Inflammatory macrophage (primary cell): Measurements from ENCODE around the gene CA9.

ENCODE experiments used
- DNase-seq, 2 donors: peaks; one replicate each; pipeline ENCODE4 v3.0.0-alpha.2; 2020 to 2022

Gene CA9

GRCh38 chr9:35691757-35692301, 18.1 kb downstream of the CA9 start:
- no peak for DNase-seq

- DNase-seq: no peak
Observed at GRCh38 chr9:35695943-35696401, 22.2 kb downstream of the CA9 start.

DNA sequence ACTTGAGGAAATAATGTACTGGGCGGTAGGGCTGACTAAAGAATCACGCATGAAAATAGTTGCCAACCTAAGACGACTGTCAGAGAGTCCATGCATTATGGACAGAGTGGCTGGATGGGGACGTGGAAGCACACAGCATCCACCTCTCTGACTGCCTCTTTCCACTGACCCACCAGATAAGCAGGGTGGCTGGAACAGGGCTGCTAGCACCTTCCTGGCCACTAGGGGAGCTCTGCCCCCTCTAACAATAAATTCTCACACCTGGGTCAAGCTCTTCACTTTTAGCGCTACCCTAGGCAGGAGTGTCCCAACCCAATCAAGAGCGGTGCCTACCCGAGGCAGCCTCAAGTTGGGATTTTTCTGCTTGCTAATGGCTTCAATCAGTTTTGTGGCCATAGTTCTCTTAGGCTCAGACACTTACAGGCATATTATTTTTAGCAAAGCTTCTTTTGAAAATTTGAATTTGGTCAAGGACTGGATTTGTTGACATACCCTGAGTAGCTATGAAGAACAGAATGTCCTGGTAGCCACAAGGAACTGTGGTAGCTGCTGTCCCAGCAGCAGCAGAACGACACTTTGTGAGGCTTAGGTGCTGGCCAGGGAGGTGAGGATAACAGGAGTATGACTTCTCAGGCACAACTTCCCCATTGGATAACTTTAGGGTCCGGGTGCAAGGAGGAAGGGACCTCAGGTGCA, 22.9 kb downstream of the CA9 start:
- peak; percentile 27 to 48 for DNase-seq

DNA sequence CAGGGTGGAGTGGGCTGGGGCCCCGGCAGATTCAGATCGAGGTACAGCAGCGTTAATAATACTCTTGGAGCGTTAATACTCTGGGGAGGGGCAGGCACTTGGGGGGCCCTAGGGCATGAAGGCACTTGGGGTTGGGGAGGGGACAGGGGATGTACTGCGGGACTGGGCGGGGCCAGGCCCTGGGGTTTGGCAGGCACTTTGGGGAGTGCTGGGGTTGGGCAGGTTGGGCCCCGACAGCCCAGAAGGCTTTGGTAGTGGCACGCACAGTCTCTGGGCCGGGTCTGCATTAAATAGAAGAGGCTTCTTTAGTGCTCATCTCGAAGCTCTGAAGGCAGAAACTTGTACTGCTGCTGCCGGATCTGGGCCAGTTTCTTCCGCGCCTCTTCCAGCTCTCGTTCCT, 23.8 kb downstream of the CA9 start:
- no peak for DNase-seq

DNA sequence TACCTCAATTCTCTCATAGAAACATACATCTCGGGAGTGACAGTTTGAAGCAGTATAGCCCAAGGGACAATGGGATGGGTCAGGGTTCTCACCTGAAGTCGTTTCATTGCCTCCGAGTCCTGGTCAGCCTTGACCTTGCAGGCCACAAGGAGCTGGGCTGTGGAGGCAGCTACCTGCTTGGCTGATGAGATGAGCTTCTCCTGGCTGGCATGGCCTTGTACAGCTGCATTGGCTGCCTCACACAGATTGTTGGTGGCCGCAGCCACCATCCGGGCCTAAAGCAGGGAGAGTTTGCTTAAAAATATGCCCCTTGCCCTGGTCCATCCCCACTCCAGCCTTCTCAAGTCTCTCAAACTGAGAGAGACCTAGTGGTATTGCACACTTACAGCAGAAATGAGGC, 24.5 kb downstream of the CA9 start:
- DNase-seq: no peak

DNA sequence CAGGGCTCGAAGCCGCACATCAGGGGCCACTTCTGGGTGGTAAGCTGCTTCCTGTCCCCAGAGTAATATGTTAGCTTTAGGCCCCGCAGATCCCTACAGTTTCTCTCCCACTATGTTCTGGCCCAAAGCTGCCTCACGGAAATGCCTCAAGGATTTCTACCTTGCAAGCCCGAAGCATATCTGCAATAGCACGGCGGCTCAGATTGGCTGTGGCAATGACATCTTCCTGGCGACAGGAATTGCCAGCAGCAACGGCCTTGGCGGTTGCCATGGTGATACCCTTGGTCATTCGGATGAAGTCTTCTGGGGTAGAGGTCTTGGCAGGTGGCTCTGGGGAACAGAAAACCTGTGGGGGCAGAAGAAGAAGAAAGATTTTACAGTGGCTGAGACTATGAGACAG, 26.3 kb downstream of the CA9 start:
- DNase-seq: no peak

DNA sequence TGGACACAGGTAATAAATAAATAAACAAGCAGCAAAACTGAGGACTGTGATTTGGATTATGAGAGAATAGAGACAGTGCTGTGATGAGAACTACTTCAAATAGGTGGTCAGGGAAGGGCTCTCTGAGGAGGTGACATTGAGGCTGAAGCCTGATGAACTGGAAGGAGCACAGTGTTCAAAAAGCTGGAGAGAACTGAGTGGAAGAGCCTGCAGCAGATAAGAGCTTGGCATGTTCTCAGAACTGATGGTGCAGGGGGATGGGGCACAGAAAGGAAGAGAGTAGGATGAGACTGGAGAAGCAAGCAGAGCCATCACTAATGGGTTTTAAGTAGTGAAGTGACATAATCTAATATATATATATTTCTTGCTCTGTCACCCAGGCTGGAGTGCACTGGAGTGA, 27.2 kb downstream of the CA9 start:
- no peak for DNase-seq

- DNase-seq: peak; percentile 60 to 64
Observed at GRCh38 chr9:35702696-35703095, 29.0 kb downstream of the CA9 start.

- DNase-seq: no peak
Observed at GRCh38 chr9:35703906-35704672, 30.4 kb downstream of the CA9 start.

GRCh38 chr9:35705372-35705771, 31.6 kb downstream of the CA9 start:
- DNase-seq: peak in 1 of 2 donors; percentile 14

GRCh38 chr9:35705836-35706430, 32.2 kb downstream of the CA9 start:
- no peak for DNase-seq

GRCh38 chr9:35706951-35707350, 33.2 kb downstream of the CA9 start:
- no peak for DNase-seq

GRCh38 chr9:35708146-35708545, 34.4 kb downstream of the CA9 start:
- no peak for DNase-seq

GRCh38 chr9:35710818-35711500, 37.2 kb downstream of the CA9 start:
- DNase-seq: no peak

DNA sequence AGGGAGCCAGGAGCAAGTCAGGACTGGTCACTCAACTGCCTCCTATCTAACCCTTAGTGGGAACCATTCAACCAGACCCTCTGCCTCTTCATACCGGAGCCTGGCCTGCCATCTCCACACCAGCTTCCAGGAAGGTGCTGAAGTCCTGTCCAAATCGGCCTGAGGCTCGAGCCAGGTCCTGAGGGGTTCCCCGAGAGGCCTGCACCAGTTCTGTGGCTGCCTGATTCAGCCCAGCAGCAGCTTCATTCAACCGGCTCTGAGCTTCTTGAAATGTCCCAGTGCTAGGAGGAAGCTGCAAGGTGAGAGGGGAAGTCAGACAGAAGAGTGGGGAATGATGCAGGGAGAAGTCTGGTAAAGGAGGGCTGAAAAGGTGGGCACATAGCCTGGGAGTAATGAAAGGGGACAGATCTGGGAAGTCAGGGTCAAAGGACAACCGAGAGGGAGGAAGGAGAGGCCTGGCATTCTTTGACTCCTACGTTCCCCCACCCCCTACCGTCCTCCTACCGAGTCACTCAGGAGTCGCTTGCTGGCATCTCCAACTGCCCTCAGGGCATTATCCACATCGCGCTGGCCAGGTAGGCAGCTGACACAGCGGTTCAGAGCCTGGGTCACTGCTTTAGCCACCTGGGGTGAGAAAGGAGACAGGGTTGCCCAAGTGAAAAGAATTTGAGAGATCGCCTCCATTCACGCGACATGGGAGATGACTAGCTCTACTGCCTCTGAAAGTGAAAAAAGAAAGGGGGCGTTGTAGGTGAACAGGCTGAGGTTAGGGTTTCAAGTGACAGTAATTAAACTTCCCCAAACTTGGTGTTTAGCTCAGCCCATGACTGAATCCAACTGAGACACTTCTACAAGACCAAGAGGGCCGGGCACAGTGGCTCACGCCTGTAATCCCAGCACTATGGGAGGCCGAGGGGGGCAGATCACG, 38.0 kb downstream of the CA9 start:
- DNase-seq: no peak

- no peak for DNase-seq
Observed at GRCh38 chr9:35712762-35713400, 39.2 kb downstream of the CA9 start.

- DNase-seq: no peak
Observed at GRCh38 chr9:35713578-35713977, 39.9 kb downstream of the CA9 start.

DNA sequence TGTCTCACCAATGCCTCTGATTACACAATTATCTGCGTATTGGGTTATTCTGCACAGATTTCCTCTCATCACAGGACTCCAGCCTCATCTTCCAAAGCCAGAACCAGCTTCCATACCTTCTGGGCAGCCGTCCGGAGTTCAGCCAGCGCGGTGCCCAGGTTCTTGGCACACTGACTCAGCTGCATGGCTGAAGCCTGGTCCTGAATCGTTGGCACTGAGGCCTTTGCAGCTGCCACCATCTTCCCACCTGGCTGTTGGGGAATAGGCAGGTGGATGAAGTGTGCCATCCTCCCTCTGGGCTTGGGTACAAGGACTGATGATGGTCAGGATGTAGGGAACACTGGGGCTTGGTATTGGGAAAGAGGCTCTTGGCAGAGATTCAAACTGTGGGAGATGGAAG, 40.4 kb downstream of the CA9 start:
- no peak for DNase-seq

DNA sequence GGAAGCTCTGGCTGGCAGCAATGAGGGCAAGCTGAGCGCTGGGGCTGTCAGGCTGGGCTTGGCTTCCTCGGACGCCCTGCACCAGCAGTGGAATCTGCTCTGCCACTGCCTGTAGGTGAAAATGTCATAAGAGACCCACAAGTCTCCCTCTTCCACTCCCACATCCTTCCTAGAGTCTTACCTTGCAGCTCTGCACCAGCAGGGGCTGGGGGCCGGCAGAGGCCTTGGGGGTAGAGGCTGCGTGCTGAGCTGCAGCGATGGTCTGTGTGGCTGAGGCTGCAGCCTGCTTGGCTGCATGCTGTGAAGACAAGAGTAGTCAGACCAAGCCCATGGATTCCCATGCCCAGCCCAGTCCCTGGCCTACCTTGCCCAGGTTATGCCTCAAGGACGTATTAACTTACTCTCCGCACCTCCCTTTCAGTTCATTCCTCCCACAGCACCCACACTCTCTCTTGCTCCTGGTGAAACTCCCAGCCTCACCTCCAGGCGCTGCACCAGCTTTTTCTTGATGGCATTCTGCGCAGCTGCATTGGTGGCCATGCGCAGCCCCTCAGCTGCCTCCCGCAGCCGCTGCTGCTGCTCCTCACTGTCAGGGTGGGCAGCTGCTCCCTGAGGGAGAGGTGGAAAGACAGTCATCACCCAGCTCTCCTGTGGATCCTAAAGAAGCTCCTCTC, 41.0 kb downstream of the CA9 start:
- DNase-seq: no peak

DNA sequence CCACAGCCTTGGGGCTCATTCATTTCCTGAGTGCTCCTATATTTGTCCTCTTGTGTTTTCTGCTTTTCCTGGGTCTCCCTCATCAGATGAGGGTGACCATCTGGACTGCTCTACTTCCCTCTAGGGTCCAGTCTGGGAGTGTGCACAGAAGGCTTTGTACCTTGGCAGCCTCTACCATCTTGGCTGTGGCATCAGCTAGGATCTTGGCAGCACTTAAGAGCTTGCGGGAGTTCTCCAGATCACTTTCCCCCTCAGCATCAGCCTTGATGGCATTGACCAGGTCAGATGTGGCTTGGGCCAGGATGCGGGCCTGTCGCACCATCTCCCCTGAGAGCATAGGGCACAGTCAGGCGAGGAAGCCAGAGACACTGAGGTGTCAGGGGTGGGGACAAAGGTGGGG, 42.5 kb downstream of the CA9 start:
- no peak for DNase-seq
